Measurements from ENCODE around the gene PRUNE2. TPM values are rescaled to one million over a fixed set of nuclear protein-coding genes. Genes with fewer than 3 reads are reported as not detected.

The PRUNE2 gene
- total RNA-seq, 1 donor = 14.7 TPM

DNA sequence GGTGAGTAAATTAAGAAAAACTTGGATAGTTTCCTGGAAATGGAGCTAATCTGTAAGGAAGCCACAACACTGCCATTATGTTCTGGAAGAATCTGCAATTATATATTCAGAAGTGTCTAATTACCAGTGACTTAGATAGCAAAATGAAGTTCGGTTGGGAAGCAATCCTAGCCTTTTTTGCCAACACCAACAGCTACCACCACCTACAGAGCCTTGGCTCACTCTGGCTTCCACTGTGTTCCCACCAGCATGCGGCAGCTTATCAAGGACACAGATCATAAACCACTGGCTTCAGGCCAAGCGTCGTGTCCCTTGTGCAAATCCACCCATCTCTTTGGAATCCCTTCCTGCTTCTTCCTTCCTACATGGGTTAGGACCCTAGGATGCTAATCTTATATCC lies 259.7 kb downstream of the PRUNE2 start:
- peak; percentile 30 for DNase-seq (ENCODE audit: low read depth)
- TF ChIP-seq, protein P1, sequence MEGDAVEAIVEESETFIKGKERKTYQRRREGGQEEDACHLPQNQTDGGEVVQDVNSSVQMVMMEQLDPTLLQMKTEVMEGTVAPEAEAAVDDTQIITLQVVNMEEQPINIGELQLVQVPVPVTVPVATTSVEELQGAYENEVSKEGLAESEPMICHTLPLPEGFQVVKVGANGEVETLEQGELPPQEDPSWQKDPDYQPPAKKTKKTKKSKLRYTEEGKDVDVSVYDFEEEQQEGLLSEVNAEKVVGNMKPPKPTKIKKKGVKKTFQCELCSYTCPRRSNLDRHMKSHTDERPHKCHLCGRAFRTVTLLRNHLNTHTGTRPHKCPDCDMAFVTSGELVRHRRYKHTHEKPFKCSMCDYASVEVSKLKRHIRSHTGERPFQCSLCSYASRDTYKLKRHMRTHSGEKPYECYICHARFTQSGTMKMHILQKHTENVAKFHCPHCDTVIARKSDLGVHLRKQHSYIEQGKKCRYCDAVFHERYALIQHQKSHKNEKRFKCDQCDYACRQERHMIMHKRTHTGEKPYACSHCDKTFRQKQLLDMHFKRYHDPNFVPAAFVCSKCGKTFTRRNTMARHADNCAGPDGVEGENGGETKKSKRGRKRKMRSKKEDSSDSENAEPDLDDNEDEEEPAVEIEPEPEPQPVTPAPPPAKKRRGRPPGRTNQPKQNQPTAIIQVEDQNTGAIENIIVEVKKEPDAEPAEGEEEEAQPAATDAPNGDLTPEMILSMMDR (IDR thresholded peaks at IDR 0.05; ENCODE audit: insufficient read depth, low read length) = no peak
- H3K4me3 ChIP-seq (ENCODE audit: low read depth, low read length) = no peak overlapping the region

DNA sequence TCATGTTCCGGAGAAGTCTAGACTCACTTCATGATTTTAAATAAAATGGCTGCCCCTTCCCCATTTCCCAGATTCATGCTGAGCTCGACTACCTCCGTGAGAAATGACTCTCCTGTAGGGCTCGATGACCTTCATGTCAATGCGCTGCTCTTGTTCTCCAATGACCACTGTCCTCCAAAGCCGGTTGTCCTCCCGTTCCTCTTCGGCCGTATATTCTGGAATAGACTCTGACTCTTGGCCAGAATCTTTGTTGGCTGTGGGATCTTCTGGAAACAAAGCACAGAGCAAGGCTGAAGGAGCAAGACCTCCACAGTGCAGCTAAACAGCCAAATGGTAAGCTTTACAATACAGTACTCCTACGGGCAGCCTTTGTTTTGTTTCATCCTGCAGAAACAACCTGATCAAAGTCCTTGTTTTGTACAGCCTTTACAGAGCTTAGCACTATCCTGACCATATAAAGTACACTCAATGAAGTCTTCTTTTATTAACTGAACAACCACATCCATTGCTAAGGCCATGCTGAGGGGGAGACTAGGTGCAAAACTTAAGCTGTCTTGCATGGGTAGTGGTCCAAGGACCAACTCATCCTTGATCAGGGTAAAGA lies 261.2 kb downstream of the PRUNE2 start:
- H3K4me3 ChIP-seq (ENCODE audit: low read depth, low read length) = no peak overlapping the region
- TF ChIP-seq, protein P1 (IDR thresholded peaks at IDR 0.05; ENCODE audit: insufficient read depth, low read length) = no peak
- no peak for DNase-seq (ENCODE audit: low read depth)

DNA sequence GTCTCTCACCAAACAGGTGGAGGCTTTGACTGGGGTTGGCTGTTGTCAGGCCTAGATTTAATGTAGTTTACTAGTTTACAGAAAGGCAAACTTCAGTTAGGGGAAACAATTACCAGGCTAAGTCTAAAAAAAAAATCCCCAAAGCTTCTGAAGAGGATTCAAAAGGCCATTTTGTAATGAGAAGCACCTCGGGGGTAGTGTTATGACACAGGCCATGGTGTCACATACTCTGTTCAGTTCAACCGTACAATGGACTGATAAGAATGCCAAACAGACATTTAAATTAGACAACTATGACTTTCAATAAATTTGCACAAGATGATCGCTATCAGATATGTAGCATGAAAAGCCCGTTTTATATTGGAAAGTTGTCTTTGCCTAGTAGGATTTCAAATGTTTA lies 261.7 kb downstream of the PRUNE2 start:
- no peak overlapping the region for H3K4me3 ChIP-seq (ENCODE audit: low read depth, low read length)
- no peak for DNase-seq (ENCODE audit: low read depth)
- TF ChIP-seq, protein P1 (IDR thresholded peaks at IDR 0.05; ENCODE audit: insufficient read depth, low read length) = no peak

DNA sequence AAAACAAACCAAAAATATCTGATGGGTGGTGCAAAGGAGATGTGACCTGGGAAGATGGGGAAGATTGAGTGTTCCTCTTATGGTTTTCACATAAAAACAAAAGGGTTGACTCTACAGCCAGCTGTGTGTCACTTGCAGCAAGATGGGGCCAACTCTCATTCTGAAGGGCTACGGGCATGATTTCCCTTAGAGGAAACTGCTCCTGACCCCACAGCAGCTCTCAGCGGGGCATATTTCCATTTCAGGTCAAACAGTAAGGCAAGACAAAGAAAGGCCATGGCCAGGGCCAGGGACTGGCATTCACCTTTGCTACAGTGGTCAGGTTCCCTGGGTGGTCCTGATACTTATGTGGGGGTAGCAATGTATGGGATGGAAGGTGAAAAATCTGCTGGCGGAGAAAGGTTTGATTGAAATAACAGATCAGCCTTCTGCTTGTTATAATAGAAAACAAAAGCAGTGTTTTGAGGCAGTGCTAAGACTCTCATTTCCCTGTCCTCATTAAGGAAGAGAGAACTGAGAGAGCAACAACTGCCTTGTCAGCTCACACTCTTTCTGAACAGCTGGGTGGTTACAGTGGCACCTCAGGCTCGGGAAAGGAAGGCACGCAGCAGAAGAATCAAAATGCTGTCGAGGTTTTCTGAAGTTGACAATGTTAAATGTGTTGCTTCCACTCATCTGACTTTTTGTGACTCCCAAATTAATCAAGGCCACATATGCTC lies 262.4 kb downstream of the PRUNE2 start:
- no peak overlapping the region for H3K4me3 ChIP-seq (ENCODE audit: low read depth, low read length)
- TF ChIP-seq, protein P1 (IDR thresholded peaks at IDR 0.05; ENCODE audit: insufficient read depth, low read length) = no peak
- no peak for DNase-seq (ENCODE audit: low read depth)

DNA sequence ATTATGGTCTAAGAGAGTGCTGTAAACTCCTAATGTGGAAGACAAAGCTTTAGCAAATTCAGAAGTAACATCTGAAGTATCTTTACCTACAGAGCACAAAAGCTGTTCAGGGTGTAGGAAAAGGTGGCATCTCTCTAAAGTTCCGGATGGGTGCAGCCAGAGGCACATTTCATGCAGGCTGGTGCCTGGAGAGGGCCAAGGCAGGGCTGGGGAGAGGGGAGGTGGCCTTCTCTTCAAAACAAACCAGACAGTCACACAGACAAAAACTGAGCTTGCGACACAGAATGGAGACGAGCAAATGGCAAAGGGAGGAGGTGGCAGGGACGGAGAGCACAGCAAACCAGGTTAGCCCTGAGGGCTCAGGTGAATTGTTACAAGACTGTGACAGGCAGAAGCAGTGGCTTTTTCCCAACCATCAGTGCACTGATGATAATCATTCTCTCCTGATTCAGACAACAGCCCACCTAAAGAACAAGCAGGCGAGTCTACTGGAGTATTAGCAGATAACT lies 263.2 kb downstream of the PRUNE2 start:
- no peak for DNase-seq (ENCODE audit: low read depth)
- TF ChIP-seq, protein P1 (IDR thresholded peaks at IDR 0.05; ENCODE audit: insufficient read depth, low read length) = no peak
- H3K4me3 ChIP-seq (ENCODE audit: low read depth, low read length) = no peak overlapping the region

DNA sequence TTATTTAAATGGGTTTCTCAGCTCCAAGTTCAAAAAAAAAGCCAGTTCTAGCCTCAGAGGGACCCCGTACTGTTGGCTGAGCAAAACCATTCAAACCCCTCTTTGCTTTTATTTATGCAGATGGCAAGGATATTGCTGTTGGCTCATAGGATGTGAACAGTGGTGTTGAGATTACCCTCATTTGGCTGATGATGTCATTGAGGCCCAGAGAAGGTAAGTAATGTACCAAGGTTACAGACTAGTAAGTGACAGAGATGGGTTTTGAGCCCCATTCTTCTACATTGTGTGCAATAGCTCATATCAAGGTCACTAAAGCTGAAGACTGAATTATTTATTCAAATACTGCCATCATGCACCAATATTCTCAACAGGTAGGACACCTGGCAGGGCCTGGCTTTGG lies 263.8 kb downstream of the PRUNE2 start:
- no peak overlapping the region for H3K4me3 ChIP-seq (ENCODE audit: low read depth, low read length)
- TF ChIP-seq, protein P1 (IDR thresholded peaks at IDR 0.05; ENCODE audit: insufficient read depth, low read length) = no peak
- DNase-seq (ENCODE audit: low read depth) = no peak

Measured in fibroblast of the aortic adventitia (primary cell).